ENCODE data around the gene ITGB2.
"Not testable (repeated sequence)": the region's sequence is repeated elsewhere in the genome, so short reads cannot be mapped to it uniquely, and the experiment has no call there.

Gene ITGB2

DNA sequence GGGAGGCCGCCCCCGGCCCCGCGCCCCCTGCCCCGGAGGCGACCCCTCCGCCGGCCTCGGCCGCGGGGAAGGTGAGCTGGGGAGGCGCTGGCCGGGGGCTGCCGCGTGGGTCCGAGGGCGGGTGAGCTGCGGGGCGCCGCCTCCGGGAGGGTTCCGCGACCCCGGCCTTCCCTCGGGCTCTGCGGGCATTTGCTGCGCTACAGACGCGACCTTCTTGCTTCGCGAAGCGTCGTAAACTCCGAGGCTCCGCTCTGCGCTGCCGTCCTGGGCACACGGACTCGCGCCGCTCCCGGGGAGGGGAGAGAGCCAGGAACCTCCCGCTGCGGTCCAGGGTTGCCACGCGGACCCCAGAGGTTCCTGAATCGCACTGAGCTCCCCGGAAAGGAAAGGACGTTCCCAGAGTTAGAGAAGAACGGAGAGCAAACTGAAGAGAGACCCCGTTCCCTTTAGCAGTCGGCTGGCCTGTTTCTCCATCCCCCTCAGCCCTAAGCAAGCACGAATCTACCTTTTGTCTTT lies 19.5 kb upstream of the ITGB2 start:
- DNase-seq: no peak

DNA sequence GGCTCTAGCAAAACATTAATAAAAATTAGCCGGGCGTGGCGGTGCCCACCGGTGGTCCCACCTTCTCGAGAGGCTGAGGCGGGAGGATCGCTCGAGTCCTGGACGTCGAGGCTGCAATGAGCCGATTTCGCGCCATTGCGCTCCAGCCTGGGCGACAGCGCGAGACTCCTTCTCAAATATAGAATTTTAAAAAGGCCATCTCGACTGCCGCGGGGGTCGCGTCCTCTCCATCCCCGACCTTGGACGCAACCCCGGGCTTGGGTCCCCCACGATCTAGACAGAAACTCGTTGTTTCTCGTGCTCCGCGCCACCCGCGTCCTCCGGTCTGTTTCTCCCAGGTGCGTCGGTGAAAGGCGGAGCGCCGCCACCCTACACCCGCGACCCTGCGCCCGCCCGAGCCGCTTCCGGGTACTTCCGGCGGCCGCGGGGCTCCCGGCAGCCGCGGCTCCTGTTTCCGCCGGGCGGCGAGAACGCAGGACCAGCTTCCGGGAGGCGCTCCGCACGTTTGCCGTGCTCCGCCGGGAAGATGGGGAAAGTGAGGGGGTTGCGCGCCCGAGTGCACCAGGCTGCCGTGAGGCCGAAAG lies 18.9 kb upstream of the ITGB2 start, which contains the start of gene SLX9:
SLX9 (plus strand) TSS at position 498 of the 584 bp plus-strand sequence; CDS start at position 527, 29 bp downstream.
- DNase-seq: peak; percentile 70

DNA sequence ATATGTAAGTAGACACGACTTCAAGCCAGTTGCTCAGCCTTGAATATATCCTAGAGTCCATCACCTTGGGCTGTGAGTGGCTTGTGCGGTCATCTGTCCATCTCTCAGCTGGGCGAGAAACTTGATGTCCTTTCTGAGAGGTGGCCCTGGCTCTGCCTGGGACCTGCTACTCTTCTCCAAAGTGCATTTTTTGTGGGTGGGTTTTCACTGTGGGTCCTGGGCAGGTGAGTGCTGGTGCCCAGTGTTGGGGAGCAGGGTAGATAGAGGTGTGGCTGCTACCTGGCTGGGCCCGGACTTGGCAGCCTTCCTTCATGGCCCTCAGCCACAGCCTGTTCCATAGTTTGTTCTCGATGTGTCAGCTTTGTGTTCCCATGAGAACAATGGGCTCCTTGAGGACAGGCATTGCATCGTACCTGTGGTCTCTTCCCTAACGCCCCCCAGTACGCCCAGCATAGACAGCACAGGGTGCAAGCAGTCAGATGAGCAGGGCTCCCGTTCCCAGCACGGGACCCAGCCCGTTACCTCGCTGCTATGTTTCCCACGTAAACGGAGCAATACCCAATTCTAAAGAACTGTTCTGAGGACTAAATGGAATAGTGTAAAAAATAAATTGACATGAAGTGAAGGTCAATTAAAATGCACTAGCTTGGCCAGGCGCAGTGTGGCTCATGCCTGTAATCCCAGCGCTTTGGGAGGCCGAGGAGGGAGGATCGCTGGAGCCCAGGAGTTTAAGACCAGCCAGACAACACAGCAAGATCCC lies 18.3 kb upstream of the ITGB2 start:
- DNase-seq: no peak

DNA sequence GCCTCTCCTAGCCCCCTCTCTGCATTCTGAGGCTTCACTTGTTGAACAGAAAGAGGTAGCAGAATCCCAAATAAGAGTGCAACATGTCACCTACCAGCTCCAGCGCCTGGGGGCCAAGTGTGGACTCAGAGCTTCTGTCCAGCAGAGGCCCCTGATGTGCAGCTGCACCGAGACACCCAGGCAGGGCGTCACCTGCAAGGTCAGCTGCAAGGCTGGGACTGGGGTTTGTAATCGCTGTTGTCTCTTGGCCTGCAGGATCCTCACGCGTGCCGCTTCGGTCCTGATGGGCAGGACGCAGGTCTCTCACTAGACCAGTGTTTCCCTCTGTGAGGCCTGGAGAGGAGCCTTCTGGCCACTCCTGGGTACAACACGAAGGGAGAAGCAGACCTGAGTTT lies 14.8 kb upstream of the ITGB2 start:
- DNase-seq: no peak

GRCh38 chr21:44934797-44935532 lies 14.3 kb upstream of the ITGB2 start:
- DNase-seq: no peak

DNA sequence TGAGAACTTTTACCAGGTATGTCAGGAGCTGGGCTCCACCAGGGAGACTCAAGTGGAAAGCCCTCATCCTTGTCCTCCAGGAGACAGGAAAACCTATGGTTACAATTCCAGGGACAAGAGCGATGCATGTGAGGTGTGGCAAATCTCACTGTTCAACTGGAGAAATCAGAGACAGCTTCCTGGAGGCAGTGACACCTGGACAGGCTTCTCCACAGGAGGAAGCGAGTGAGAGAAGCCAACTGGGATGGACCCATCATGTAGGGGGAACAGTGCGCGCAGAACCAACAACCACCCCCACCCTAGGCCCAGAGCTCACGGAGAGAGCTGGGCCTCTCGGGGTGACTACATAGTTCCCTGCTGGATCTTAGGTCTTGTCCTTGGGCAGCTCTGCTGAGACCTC lies 13.6 kb upstream of the ITGB2 start:
- no peak for DNase-seq

DNA sequence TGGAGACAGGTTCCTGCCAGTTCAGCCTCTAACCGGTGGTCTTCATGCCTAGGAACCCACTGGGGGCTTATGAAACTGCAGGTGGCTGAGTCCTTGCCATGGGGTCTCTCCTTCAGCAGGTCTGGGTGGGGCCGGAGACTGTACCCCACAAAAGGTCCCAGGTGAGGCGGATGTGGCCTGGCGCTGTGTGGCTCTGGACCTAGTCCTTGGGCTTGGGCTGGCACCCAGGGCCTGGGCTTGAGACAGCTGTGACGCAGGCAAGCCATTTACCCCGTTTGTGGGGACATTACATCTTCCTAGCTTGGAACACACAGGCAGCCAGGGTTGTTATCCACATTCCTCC lies 13.2 kb upstream of the ITGB2 start:
- no peak for DNase-seq

DNA sequence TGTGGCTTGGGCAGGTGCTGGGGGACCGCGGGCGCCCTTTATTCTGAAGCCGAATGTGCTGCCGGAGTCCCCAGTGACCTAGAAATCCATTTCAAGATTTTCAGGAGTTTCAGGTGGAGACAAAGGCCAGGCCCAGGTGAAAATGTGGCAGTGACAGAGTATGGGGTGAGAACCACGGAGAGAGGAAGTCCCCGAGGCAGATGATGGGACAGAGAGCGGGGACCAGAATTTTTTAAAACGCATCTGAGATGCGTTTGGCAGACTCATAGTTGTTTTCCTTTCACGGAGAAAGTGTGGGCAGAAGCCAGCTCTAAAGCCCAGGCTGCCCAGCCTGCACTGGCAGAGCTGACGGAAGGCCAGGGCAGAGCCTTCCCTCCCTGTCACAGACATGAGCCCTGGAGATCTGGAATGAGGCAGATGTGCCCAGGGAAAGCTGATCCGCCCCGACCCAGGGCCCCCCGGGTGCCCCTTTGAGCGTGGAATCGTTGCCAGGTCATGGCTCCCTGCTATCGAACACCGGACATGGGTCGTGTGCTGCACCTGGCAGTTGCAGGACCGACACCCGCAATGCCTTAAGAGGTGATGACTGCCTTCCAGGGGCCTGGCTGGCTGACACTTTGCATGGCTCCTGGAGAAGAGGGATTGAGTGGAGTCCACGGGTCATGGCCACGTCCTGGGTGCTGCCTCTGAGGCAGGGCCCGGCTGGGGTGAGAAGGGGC lies 12.7 kb upstream of the ITGB2 start:
- DNase-seq: no peak

GRCh38 chr21:44932408-44933181 lies 11.9 kb upstream of the ITGB2 start:
- peak; percentile 4 for DNase-seq

DNA sequence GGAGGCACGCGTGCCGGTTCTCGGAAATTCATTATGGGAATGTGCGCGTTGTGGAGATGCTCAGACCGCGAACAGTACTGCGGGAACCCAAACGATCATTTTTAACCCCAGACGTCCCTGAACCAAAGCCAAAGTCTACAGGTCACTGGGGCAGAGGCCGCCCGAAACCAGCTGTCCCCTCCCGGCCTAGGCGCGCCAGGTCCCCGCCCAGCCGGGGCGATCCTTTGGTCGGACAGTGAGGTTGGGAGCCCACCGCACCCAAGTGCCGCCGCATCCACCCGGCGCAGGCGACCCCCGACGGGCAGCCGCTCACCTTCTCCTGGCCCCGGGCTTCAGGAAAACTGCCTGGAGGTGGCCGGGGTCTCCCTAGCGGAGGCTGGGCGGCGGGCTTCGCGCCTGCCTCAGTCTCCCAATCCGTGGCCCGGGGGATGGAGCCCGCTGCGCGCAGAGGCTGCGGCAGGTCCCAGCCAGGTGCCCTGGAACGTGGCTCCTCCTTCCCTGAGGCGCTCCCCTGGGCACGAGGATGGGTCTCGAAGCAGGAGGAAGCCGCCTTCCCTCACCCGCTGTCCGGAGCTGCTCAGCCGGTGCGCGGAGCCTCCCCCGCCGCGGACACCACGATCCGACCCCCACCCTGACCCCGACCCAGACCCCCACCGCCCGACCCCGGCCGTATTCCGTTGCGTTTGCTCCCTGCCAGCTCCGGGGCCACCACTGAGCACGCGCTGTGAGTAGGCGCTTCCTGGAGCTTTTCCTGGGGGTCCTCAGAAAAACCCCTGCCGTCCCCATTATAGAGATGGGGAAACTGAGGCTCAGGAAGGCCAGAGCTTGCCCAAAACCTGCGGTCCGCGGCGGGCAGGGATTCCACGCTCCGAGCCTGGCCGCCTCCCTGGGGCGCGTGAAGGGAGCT lies 11.1 kb upstream of the ITGB2 start:
- DNase-seq: no peak

DNA sequence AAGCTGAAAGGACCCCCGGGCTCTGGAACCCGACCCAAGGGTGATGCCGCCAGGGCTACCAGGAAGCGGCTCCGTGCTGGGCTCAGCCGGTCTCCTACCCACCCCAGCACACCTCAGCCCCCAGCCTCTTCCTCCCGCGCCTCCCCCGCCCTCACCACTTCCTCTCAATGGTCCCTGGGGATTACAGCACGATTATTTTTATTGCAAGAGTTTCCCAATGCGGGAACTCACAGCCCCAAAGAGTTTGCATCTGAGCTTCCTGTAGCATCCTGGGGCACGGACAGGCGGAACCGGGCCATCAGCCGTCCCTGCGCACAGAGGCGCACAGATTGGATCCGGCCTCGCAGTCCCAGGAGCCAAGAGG lies 10.4 kb upstream of the ITGB2 start:
- DNase-seq: no peak

GRCh38 chr21:44930543-44930981 lies 9.9 kb upstream of the ITGB2 start:
- DNase-seq: no peak

GRCh38 chr21:44929799-44930542 lies 9.3 kb upstream of the ITGB2 start:
- no peak for DNase-seq

DNA sequence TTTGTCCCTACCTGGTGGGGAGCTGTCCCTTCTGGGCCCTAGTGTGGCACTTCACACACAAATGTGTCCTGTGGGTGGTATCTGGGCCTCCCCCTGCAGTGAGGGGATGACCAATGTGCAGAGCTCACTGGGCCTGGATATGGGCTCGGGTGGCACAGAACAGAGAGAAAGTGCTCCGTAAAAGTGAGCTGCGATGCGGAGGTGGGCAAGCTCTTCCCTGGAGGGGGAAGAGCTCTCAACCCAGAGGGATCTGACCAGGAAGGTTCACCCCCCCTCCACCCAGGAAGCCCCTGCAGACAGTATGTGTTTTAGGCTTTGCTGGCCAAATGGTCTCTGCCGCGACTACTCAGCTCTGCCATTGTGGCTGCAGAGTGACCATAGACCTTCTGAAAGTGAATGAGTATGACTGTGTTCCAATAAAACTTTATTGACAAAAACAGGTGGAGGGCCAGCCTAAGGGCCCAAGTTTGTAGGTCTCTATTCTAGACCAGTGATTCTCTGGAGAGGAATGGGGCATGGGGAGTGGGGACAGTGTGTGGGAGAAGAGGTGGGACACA lies 8.6 kb upstream of the ITGB2 start:
- no peak for DNase-seq

DNA sequence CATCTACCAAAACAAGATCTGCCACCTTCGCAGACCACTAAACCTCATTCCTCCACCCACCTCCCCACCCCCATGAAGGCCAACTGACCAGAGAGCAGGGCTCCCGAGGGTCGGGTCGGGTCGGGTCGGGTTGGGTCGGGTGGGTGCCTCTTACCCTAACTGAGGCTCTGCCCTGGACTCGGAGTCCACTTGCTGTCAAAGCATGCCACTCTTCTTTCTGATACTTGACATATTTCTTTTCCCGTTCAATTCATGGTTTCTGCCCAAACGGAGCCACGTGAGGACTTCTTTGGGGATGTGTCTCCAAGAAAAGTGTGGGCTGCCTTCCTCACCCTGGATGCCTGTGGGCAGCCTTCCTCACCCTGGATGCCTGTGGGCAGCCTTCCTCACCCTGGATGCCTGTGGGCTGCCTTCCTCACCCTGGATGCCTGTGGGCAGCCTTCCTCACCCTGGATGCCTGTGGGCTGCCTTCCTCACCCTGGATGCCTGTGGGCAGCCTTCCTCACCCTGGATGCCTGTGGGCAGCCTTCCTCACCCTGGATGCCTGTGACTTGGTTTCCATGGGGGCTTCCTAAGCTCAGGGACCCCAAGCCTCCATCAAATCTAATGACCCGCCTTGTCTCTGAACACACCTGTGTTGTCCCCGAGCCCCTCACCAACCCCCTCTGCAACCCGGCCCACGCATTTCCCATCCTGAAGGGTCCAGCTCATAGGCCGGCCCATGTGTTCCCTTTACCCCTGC lies 8.0 kb upstream of the ITGB2 start:
- DNase-seq: not testable (repeated sequence)

DNA sequence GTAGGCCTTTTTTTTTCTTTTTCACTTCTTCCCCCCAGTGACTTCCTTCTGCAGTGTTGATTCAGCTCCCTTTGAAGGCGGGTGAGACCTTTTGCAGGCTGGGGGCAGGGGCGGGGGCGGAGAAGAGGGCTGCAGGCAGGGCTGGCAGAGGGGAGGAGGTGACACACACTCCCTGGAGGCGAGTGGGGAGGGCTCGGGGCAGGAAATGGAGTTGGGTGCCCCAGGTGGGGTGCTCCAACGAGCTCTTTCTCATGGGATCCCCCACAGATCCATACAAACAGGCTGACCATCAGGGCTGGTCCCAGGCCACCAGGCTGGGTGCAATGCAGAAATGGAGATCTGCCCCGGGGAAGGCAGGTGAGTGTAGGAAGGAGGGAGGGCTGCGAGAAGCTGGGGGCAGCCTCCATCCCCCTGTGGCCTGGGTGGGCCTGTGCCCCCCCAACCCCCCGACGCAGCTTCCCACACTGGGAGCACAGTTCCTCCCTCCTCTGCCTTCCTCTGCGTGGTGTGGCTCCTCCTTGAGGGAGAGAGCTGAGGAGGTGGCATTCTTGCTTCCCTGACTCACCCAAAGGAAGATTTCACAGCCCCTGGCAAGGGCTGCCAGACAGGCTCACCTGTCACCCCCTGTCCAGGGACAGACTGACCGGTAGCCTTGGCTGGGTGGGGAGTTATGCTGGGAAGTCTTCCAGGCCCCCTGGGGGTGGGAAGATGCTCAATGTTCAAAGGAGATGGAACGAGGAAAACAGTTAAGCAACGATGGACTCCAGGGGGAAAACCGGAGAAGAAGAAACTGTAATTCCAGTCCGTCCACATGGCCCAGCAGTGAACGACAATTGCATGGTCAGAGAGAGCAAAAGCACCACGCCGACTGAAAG lies 7.1 kb upstream of the ITGB2 start:
- DNase-seq: no peak

DNA sequence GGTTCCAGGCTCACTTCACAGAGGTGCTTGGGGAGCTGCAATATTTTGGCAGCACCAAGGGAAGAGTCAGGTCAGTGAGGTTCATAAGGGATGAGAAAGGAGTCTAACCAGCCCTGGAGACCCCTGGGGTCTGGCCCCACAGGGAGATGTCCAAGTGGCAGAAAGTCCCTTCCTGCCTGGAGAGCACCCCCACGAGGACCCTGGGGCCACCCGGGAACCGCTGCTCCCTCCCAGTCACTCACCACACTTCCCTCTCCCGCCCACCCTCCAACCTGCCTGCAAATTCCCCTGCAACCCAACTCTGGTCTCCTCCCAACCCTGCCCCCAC lies 6.5 kb upstream of the ITGB2 start:
- no peak for DNase-seq

DNA sequence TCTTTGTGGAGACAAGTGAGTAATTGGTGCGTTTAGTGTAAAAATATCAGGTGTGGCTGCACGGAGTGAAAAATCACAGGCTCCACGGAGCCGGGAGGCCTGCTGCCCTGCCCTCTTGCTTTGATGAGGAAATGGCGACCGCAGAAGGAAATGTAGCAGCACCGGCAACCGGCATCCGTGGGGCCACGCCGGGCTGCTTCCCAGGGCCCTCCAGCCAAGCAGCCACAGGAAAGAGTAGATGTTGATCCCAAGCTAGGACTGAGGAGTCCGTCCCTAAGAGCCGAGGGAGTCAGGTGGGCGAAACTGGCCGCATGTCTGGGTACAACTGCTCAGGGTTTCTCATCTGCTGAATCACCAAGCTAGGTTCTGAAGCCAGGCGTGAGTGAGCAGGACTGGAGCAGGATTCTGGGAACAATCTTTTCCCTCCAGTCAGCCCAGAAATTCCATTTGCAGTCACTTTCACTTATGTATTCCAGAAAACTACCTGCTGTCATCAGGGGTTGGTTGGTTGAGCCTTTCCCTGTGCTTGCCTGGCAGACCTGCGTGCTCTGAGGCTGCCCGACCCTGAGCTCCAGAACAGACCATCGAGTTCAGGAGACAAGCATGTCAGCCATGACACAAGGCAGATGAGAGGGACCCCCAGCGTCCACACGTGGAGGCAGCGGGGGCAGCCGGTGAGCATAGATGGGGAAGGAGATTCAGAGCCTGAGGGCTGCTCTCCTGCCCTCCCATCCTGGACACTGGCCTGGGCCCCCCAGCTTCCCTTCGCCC lies 5.8 kb upstream of the ITGB2 start:
- no peak for DNase-seq
